Left ventricle myocardium superior (tissue), 1 donor: ENCODE measurements around the gene ING1. TPM values are rescaled to one million over a fixed set of nuclear protein-coding genes. Genes with fewer than 3 reads are reported as not detected.

Experiments
- ATAC-seq: fragments of 200-7000 bp; cut with Tn5 transposase; one replicate; pipeline ENCODE4 v1.9.1; 2020; ENCODE audit warnings: mild to moderate bottlenecking, moderate library complexity
- DNase-seq: peaks from one replicate; pipeline ENCODE4 v3.0.0-alpha.2; 2020
- intact Hi-C: fragments of 100-400 bp; cut with micrococcal nuclease; formaldehyde crosslinking; loops from one replicate; pipeline ENCODE4 v1.11.0; 2022
- total RNA-seq: library from RNA; stranded (reverse); fragmentation: NEBNext Ultra II Directional; extraction: Animal tissue kit (Norgen Biotek cat#: 25700); gene quantifications from one replicate; pipeline ENCODE4 v1.2.1, GENCODE V29; 2021
- donor health status: DM: no; HTN: yes; CAD: no; lungs with severe emphysema.

Gene ING1
- total RNA-seq, 1 donor from 2014 or later: 7.7 TPM

GRCh38 chr13:110758195-110758805 lies 44.8 kb downstream of the ING1 start:
- DNase-seq (no peak), ATAC-seq (no peak)
- intact Hi-C loops: no loop called here

- ATAC-seq (no peak), DNase-seq (no peak)
- intact Hi-C loops: no loop called here
Measured at GRCh38 chr13:110759710-110760109, 46.2 kb downstream of the ING1 start.

GRCh38 chr13:110760611-110761010 lies 47.1 kb downstream of the ING1 start:
- no peak for ATAC-seq
- DNase-seq: no peak
- intact Hi-C loops: no loop called here

GRCh38 chr13:110766671-110767430 lies 53.4 kb downstream of the ING1 start:
- no peak for ATAC-seq
- intact Hi-C loops: no loop called here

GRCh38 chr13:110767476-110767875 lies 54.0 kb downstream of the ING1 start:
- DNase-seq (no peak), ATAC-seq (no peak)
- intact Hi-C loops: no loop called here

More at GRCh38 chr13:110766671-110767430, 53.4 kb downstream of the ING1 start:
- no peak for DNase-seq

GRCh38 chr13:110769097-110769496 lies 55.6 kb downstream of the ING1 start:
- intact Hi-C loops: no loop called here
- no peak for DNase-seq
- ATAC-seq: no peak

GRCh38 chr13:110770678-110771077 lies 57.2 kb downstream of the ING1 start:
- intact Hi-C loops: no loop called here
- ATAC-seq (no peak), DNase-seq (no peak)

GRCh38 chr13:110771194-110771593 lies 57.7 kb downstream of the ING1 start:
- intact Hi-C loops: no loop called here
- ATAC-seq: no peak
- no peak for DNase-seq

- ATAC-seq: no peak
- intact Hi-C loops: no loop called here
Measured at GRCh38 chr13:110772091-110772984, 58.8 kb downstream of the ING1 start.

More at GRCh38 chr13:110772091-110772984, 58.8 kb downstream of the ING1 start:
- DNase-seq: no peak

Other genes starting within 250 kb of the ING1 start
- gene RAB20, start 152.0 kb upstream of the ING1 start, total RNA-seq: 10.3 TPM
- 30.1 TPM for gene NAXD, start 98.2 kb upstream of the ING1 start, total RNA-seq
- 54.5 TPM for gene CARS2, start 7.6 kb upstream of the ING1 start, total RNA-seq
- 49.4 TPM for gene ANKRD10, start 201.4 kb downstream of the ING1 start, total RNA-seq